Measurements from ENCODE around the gene FGA.

The FGA gene

DNA sequence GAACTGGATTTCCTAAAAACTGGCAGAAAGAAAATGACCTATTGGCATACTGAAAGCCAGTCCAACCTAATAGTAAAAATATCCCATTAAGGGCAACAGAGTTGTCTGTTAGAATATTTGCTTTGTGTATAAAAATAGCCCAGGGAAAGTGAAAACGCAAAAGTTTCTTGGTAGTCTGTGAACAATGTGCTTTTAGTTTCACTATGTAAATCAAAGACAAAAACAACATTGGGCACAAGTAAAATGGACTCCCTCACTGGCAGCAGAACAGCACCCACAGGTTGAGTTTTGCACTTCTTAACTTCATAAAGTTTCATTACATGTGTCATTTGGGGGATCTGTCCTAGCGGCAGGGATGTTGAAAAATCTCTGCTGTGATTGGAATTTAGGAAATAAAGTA, 26.2 kb upstream of the FGA start:
- H3K4me3 ChIP-seq (ENCODE audit: low read depth, low read length): no peak overlapping the region
- no peaks in the 10 kb centered on the region for H3K36me3 ChIP-seq (ENCODE audit: control insufficient read depth, insufficient read depth, low read length)
- no peaks in the 10 kb centered on the region for H3K27me3 ChIP-seq (ENCODE audit: control insufficient read depth, insufficient read depth, low read length)
- H3K9ac ChIP-seq (ENCODE audit: low read depth, low read length): no peak overlapping the region
- no peaks in the 10 kb centered on the region for H3K9me3 ChIP-seq (ENCODE audit: control insufficient read depth, insufficient read depth, low read length)
- H3K4me1 ChIP-seq (ENCODE audit: control insufficient read depth, insufficient read depth, low read length): no peaks in the 10 kb centered on the region

DNA sequence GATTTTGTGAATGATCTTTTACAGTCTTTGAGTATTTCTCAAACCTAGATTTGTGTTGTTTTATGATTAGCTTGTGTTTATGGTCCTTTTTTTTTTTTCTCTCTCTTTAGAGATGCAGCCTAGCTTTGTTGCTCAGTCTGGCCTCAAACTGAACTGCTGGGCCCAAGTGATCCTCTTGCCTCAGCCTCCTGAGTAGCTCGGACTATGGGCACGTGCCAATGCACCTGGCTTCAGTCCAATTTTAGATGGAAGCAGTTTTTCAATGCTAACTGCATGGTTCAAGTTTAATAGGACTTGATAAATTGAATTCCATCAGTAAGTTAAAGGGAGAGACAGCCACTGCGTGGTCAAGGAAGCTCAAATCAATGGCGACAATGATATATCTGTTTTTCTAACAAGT, 25.7 kb upstream of the FGA start:
- Histone ChIP-seq H3K4me3 (ENCODE audit: low read depth, low read length) (no peak overlapping the region), H3K36me3 (ENCODE audit: control insufficient read depth, insufficient read depth, low read length) (no peaks in the 10 kb centered on the region), H3K27me3 (ENCODE audit: control insufficient read depth, insufficient read depth, low read length) (no peaks in the 10 kb centered on the region), H3K9ac (ENCODE audit: low read depth, low read length) (no peak overlapping the region), H3K9me3 (ENCODE audit: control insufficient read depth, insufficient read depth, low read length) (no peaks in the 10 kb centered on the region), H3K4me1 (ENCODE audit: control insufficient read depth, insufficient read depth, low read length) (no peaks in the 10 kb centered on the region)

DNA sequence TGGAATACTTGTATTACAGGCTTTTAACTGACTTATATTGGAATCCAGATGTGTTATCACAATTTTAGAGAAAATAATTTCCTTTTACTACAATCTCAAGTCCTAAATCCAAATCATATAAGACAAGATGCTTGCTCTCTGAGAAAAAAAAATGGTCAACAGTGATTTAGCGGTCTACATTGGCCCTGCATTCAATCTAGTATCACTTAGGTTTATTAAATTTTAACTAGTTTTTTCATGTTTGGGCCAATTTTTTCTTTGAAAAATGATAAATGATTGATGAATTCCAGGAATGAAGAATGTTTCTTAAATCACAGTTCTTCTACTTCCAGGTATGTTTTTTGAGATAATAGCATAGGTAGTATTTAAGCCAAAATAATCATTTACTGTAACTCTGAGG, 24.7 kb upstream of the FGA start:
- Histone ChIP-seq H3K27me3 (ENCODE audit: control insufficient read depth, insufficient read depth, low read length) (no peaks in the 10 kb centered on the region), H3K4me1 (ENCODE audit: control insufficient read depth, insufficient read depth, low read length) (no peaks in the 10 kb centered on the region), H3K9ac (ENCODE audit: low read depth, low read length) (no peak overlapping the region), H3K4me3 (ENCODE audit: low read depth, low read length) (no peak overlapping the region), H3K9me3 (ENCODE audit: control insufficient read depth, insufficient read depth, low read length) (no peaks in the 10 kb centered on the region), H3K36me3 (ENCODE audit: control insufficient read depth, insufficient read depth, low read length) (no peaks in the 10 kb centered on the region)

DNA sequence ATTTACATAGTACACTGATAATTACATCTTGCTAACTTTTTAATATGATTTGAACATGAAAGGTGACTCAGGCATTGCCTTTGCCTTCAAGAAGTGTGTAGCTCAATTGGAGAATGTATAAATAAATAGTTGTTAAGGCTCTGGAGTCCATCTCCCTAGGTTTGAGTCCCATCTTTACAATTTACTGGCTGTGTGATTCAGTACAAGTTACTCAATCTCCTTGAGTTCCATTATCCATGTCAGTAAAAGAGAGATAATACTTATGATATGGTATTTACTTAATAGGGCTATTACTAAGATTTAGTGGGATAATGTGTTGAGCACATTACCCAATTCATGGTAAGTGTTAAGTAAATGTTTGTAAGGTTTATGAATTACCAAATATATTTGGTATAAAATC, 23.8 kb upstream of the FGA start:
- no peaks in the 10 kb centered on the region for H3K4me1 ChIP-seq (ENCODE audit: control insufficient read depth, insufficient read depth, low read length)
- H3K27me3 ChIP-seq (ENCODE audit: control insufficient read depth, insufficient read depth, low read length): no peaks in the 10 kb centered on the region
- no peak overlapping the region for H3K9ac ChIP-seq (ENCODE audit: low read depth, low read length)
- H3K36me3 ChIP-seq (ENCODE audit: control insufficient read depth, insufficient read depth, low read length): no peaks in the 10 kb centered on the region
- H3K4me3 ChIP-seq (ENCODE audit: low read depth, low read length): no peak overlapping the region
- no peaks in the 10 kb centered on the region for H3K9me3 ChIP-seq (ENCODE audit: control insufficient read depth, insufficient read depth, low read length)

DNA sequence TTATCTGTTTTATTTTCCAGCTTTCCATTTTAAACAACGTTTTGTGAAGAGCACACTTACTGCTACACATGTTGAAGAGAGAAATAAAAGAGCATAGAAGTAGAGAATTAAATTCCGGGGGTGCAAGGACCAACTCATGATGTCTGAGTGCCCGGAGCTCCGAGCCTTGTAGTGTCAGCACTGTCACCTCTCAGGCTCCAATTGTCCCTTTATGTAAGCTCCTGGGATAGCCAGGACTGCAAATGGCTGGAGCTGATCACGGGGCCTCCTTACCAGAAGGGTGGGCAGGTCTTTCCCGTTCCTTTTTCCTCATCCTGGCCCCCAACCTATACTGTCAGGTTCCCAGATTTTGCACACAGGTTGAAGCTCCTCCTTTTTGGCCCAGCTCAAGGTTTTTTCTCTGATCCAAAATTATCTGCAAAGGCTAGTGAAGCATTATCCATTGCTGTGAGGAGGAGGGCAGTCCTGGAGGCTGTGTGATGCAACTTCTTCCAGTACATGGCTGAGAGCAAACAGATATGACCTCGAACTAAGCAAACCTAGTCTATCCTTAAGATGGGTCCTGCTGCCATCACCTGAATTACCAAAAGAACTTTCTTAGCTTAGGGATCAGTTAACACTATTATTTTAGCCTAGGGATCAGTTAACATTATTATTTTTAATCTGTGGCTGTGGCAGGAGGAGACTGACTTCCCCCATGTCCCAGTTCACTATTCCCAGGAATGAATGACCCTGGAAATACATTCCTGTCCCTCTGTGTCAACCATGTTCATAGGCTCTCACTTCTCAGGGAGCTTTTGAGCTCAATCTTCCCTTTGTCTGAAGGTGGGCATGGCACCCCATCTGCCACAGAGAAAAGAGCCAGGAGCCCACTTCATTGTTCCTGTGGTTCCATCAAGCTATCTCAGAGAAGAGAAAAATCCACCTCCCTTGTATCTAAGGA, 22.2 kb upstream of the FGA start, which contains the start of gene FGG:
Gene FGG, minus strand, starts transcription at position 185 of the 943 bp plus-strand sequence. Its CDS starts 47 bp downstream, at position 138.
- Histone ChIP-seq H3K4me1 (ENCODE audit: control insufficient read depth, insufficient read depth, low read length) (no peaks in the 10 kb centered on the region), H3K27me3 (ENCODE audit: control insufficient read depth, insufficient read depth, low read length) (no peaks in the 10 kb centered on the region), H3K9me3 (ENCODE audit: control insufficient read depth, insufficient read depth, low read length) (no peaks in the 10 kb centered on the region), H3K36me3 (ENCODE audit: control insufficient read depth, insufficient read depth, low read length) (no peaks in the 10 kb centered on the region), H3K9ac (ENCODE audit: low read depth, low read length) (no peak within 1 kb of the TSS), H3K4me3 (ENCODE audit: low read depth, low read length) (no peak within 1 kb of the TSS)

DNA sequence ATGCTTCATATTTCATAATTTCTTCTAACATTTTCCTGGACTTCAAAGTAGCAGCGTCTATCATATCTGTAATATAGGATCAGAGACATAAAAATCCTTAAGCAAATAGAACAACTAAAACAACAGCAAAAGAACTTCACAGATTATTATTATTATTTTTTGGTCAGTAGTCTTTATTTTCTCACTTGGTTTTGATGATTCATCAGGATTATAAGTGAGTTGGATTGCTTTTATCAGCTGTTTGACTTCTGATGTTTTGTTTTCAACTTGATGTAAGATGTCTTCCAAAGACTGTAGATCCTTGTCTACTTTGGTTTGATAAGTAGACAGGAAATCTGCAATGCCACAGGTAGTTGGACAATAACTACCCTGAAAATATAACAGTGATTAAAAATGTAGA, 21.3 kb upstream of the FGA start:
- H3K4me1 ChIP-seq (ENCODE audit: control insufficient read depth, insufficient read depth, low read length): no peaks in the 10 kb centered on the region
- H3K9ac ChIP-seq (ENCODE audit: low read depth, low read length): no peak overlapping the region
- H3K9me3 ChIP-seq (ENCODE audit: control insufficient read depth, insufficient read depth, low read length): no peaks in the 10 kb centered on the region
- H3K36me3 ChIP-seq (ENCODE audit: control insufficient read depth, insufficient read depth, low read length): no peaks in the 10 kb centered on the region
- H3K27me3 ChIP-seq (ENCODE audit: control insufficient read depth, insufficient read depth, low read length): no peaks in the 10 kb centered on the region
- H3K4me3 ChIP-seq (ENCODE audit: low read depth, low read length): no peak overlapping the region

DNA sequence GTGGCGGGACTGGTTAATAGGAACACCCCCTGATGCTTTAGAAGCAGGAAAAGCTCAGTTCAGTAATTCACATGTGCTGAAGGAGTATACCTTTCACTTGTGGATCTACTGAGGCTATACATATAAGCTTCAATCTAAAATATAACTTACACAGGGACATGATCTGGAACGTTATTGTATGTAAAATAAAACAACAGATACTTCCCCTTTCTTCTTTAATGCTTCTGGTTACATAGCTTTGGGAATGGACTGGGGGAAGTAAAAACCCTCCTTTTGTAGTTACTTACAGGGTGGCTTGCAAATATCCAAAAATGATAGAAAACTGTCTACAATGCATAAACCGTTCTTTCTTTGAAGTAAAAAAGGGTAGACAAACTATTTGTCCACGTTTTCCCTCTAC, 20.0 kb upstream of the FGA start:
- H3K9me3 ChIP-seq (ENCODE audit: control insufficient read depth, insufficient read depth, low read length): no peaks in the 10 kb centered on the region
- no peaks in the 10 kb centered on the region for H3K4me1 ChIP-seq (ENCODE audit: control insufficient read depth, insufficient read depth, low read length)
- no peak overlapping the region for H3K9ac ChIP-seq (ENCODE audit: low read depth, low read length)
- no peaks in the 10 kb centered on the region for H3K27me3 ChIP-seq (ENCODE audit: control insufficient read depth, insufficient read depth, low read length)
- no peak overlapping the region for H3K4me3 ChIP-seq (ENCODE audit: low read depth, low read length)
- H3K36me3 ChIP-seq (ENCODE audit: control insufficient read depth, insufficient read depth, low read length): no peaks in the 10 kb centered on the region

DNA sequence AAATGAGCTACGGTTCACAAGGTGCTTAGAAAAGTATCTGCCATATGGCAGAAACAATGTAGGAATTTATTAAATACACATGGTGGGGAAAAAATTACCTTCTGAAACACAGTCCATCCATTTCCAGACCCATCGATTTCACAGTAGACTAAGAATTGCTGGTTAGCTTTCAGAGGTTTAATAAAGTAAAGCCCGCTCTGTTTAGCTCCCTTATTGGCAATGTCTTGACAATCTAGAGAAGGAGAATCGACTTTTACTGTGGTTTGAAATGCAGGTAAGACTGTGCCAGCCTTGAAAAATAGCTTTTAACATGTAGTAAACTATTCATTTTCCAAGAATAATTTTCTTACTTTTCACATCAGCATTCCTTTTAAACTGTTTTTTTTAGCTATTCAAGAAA, 19.0 kb upstream of the FGA start:
- no peaks in the 10 kb centered on the region for H3K27me3 ChIP-seq (ENCODE audit: control insufficient read depth, insufficient read depth, low read length)
- H3K9me3 ChIP-seq (ENCODE audit: control insufficient read depth, insufficient read depth, low read length): no peaks in the 10 kb centered on the region
- no peaks in the 10 kb centered on the region for H3K4me1 ChIP-seq (ENCODE audit: control insufficient read depth, insufficient read depth, low read length)
- no peak overlapping the region for H3K9ac ChIP-seq (ENCODE audit: low read depth, low read length)
- no peak overlapping the region for H3K4me3 ChIP-seq (ENCODE audit: low read depth, low read length)
- H3K36me3 ChIP-seq (ENCODE audit: control insufficient read depth, insufficient read depth, low read length): no peaks in the 10 kb centered on the region

DNA sequence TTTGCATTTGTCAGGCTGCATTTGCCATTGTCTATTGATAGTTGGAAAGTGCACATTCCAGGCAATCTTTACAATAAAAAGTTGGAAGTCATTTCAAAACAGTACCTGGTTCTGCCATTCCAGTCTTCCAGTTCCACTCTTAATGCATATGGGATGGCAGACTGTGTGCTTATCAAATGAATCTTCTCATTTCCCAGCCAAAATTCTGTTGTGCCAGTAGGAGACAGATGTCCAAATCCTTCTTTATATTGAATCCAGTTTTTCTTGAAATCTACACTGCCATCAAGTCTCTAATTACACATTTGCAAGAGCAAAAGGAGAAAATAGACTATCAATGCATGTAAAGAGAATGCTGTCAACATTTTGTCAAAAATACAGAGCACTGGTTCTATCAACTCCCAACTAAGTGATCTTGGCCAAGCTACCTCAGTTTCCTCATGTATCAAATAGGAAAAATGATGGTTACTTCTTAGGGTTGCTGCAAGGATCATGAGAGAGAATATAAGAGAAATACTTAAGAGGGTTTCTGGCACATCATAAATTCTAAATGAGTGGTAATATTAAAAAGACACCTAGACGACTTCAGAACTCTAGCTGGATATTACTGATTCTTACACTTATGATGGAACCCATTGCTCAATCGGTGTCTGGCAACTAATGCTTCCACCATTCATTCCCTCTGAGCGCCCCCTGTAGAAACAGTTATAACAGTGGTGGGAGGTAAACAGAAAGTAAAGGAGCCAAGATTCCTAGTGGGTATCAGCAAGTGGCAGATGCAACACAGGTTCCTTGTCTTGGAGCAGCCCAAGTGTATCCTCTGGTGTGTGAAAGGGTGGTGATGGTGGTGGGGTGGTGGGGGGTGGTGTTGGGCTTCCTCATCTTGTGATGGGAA, 18.1 kb upstream of the FGA start:
- H3K9ac ChIP-seq (ENCODE audit: low read depth, low read length): no peak overlapping the region
- H3K4me3 ChIP-seq (ENCODE audit: low read depth, low read length): no peak overlapping the region
- H3K9me3 ChIP-seq (ENCODE audit: control insufficient read depth, insufficient read depth, low read length): no peaks in the 10 kb centered on the region
- H3K27me3 ChIP-seq (ENCODE audit: control insufficient read depth, insufficient read depth, low read length): no peaks in the 10 kb centered on the region
- no peaks in the 10 kb centered on the region for H3K36me3 ChIP-seq (ENCODE audit: control insufficient read depth, insufficient read depth, low read length)
- no peaks in the 10 kb centered on the region for H3K4me1 ChIP-seq (ENCODE audit: control insufficient read depth, insufficient read depth, low read length)

DNA sequence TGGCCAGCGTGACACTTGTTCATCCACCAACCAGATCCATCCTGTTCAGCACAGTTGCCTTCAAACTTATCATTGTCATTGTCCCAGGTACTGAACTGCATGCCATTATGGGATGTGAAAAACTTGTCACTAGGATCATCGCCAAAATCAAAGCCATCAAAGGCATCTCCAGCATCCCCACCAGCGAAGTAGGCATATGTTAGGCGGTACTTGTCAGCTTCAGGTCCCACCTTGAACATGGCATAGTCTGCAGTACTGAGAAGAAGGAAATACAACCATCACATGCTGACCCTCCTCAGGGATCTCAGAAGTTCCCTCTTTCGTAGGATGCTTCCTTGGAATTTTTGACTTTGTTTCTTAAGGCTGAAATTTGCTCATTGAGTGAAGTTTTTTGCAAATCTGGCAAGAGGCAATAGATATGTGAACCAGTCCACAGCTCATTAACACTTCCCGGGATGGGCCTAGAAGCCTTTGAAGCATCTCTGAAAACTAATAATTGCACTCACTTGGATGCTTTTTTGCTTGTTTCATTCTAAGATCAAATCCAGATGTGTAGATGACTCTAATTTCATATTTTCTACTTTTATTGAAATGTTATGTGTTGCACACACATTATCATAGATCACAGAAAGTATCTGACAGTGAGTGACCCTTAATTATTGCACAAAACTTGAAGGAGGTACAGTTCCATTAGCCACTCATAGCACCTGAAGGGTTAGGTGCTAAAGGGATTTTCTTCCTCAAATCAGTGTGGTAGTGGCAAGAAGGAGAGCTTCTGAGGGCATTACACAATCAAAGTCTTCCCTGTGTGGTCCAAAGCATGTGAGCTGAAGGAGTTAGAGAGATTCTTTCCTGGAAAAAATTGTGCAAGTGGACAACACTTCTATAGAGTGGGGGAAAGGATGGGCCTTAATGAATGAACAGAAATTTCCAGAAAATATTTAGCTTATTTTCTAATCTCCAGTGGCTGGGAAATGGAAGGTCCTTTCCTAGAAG, 16.5 kb upstream of the FGA start:
- no peak overlapping the region for H3K4me3 ChIP-seq (ENCODE audit: low read depth, low read length)
- no peaks in the 10 kb centered on the region for H3K9me3 ChIP-seq (ENCODE audit: control insufficient read depth, insufficient read depth, low read length)
- no peaks in the 10 kb centered on the region for H3K36me3 ChIP-seq (ENCODE audit: control insufficient read depth, insufficient read depth, low read length)
- no peaks in the 10 kb centered on the region for H3K27me3 ChIP-seq (ENCODE audit: control insufficient read depth, insufficient read depth, low read length)
- no peaks in the 10 kb centered on the region for H3K4me1 ChIP-seq (ENCODE audit: control insufficient read depth, insufficient read depth, low read length)
- H3K9ac ChIP-seq (ENCODE audit: low read depth, low read length): no peak overlapping the region

DNA sequence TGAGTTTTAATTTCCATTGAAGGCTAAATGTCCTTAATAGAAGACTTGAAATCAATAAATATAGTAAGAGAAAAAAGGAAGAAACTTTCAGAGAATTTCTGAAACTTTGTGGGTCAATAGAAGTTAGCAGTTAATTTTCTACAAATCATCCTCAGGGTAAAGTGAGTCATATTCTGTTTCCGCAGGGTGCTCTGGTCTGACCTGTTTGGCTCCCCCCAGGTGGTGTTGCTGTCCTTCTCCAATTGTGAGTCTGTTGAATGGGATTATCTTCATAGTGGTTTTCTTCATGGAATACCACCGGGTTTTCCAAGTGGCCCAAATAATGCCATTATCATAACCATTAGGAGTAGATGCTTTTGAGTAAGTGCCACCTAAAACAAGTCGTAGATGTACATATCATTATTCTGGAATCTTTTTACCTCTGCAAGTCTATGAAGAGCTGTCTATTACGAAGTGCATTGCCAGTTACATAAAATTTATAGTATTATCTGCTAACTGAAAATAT, 14.2 kb upstream of the FGA start:
- Histone ChIP-seq H3K4me3 (ENCODE audit: low read depth, low read length) (no peak overlapping the region), H3K27me3 (ENCODE audit: control insufficient read depth, insufficient read depth, low read length) (no peaks in the 10 kb centered on the region), H3K9ac (ENCODE audit: low read depth, low read length) (no peak overlapping the region), H3K9me3 (ENCODE audit: control insufficient read depth, insufficient read depth, low read length) (no peaks in the 10 kb centered on the region), H3K36me3 (ENCODE audit: control insufficient read depth, insufficient read depth, low read length) (no peaks in the 10 kb centered on the region), H3K4me1 (ENCODE audit: control insufficient read depth, insufficient read depth, low read length) (no peaks in the 10 kb centered on the region)

Data from iPS-15b (cell line).